Psoas muscle (tissue), 8 donors: ENCODE results near the gene GPR107. TPM values are rescaled to one million over a fixed set of nuclear protein-coding genes. Genes with fewer than 3 reads are reported as not detected.

Experiments used
- ATAC-seq, 4 donors: fragments of 200-7000 bp; cut with Tn5 transposase; one replicate each; pipeline ENCODE4 v1.9.1; 2020; ENCODE audit warnings: moderate library complexity in 3 of 4, mild to moderate bottlenecking in 2 of 4
- DNase-seq, 2 donors: peaks; one replicate each; pipeline ENCODE4 v3.0.0-alpha.2; 2020
- H3K27ac ChIP-seq: fragments of 200-600 bp; one replicate; pipeline ENCODE4 v1.8.0; 2022
- H3K27me3 ChIP-seq, 3 donors: fragments of 200-600 bp in 1 of 3; one replicate each; pipeline versions ENCODE4 v1.6.1 to v1.8.0; 2013 to 2022; ENCODE audit warnings: low read length in 2 of 3, mild to moderate bottlenecking in 2 of 3, moderate library complexity in 1 of 3; ENCODE audit not compliant: insufficient read depth in 3 of 3
- H3K36me3 ChIP-seq, 2 donors: fragments of 200-600 bp in 1 of 2; one replicate each; pipeline versions ENCODE4 v1.6.1 to v1.8.0; 2013 to 2022; ENCODE audit warnings: low read depth in 1 of 2, mild to moderate bottlenecking in 1 of 2, moderate library complexity in 1 of 2; ENCODE audit not compliant: insufficient read depth in 1 of 2
- H3K4me1 ChIP-seq: fragments of 200-600 bp; one replicate; pipeline ENCODE4 v1.8.0; 2022
- H3K4me3 ChIP-seq: fragments of 200-600 bp; one replicate; pipeline ENCODE4 v1.8.0; 2022; ENCODE audit warnings: mild to moderate bottlenecking
- H3K9me3 ChIP-seq: fragments of 200-600 bp; one replicate; pipeline ENCODE4 v1.8.0; 2022
- CTCF ChIP-seq: fragments of 200-600 bp; IDR thresholded peaks from one replicate; pipeline ENCODE4 v1.8.0; 2022; ENCODE audit warnings: antibody characterized with exemption
- WGBS, 3 donors: extraction: QIAGEN DNeasy Blood & Tissue Kit; methylation state at CpG; one replicate each; pipeline versions ENCODE4 v1.1.6 to v1.1.7; 2013; 5-methylcytosine and 5-hydroxymethylcytosine counted together
- intact Hi-C, 2 donors: fragments of 100-400 bp; cut with DNase I; formaldehyde crosslinking; loops; one replicate each; pipeline versions ENCODE4 v1.11.0 to v1.14.2; 2022
- polyA plus RNA-seq, 3 donors: library from polyadenylated mRNA; stranded (reverse); fragments of 200-250 nt; gene quantifications; one replicate each; pipeline ENCODE4 v1.2.3, GENCODE V29; 2013
- total RNA-seq, 4 donors: library from RNA; stranded (reverse); fragmentation: NEBNext Ultra II Directional in 2 of 4; extraction: Animal tissue kit (Norgen Biotek cat#: 25700) in 2 of 4; gene quantifications; one replicate each; pipeline versions ENCODE4 v1.2.1 to v1.2.4, GENCODE V29; 2021 to 2023
- donor health status: healthy with polysubstance abuse.
- donor health status: DM: no; HTN: no; CAD: no; lungs with moderate emphysema.
- donor health status: Bipolar disorder and iron deficiency.
- donor health status: healthy.
- donor health status: DM: yes; HTN: yes; CAD: no.
- donor health status: DM: no; HTN: no; CAD: no.
- donor health status: DM: no; HTN: no; CAD: no.
- donor health status: DM: yes; HTN: yes; CAD: no.

The GPR107 gene
- total and polyA plus RNA-seq, 7 donors: 8.9 to 28.1 (median 19.9) TPM

DNA sequence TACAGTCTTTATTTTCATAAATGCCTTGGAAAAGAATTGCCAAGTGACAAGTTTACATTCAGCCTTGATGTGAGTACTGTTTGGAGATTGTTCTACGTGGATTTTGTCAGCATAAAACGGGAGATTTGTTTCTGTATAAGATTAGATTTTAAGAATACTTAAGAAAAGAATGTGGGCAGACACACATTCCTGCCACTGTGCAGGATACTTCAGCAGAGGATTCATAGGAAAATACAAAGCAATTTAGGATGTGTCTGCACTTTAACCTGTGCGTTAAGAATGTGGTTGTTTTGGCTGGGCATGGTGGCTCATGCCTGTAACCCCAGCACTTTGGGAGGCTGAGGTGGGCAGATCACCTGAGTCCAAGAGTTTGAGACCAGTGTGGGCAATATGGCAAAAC, 37.2 kb downstream of the GPR107 start:
- Histone ChIP-seq H3K27ac (no peak overlapping the region), H3K4me3 (no peak overlapping the region), H3K4me1 (no peaks in the 10 kb centered on the region), H3K36me3 (peaks cover 3 to 99% of the 10 kb centered on the region in 2 donors), H3K27me3 (no peaks in the 10 kb centered on the region), H3K9me3 (no peaks in the 10 kb centered on the region)
- ATAC-seq (no peak), DNase-seq (no peak)
- TF ChIP-seq CTCF: no peak
- intact Hi-C loops: no loop called here
- 85 to 93% (median 89%) methylated on average over 3 of the region's 3 CpGs for WGBS, 3 donors

GRCh38 chr9:130092910-130093309, 39.2 kb downstream of the GPR107 start:
- WGBS, 3 donors: 63 to 89% (median 77%) methylated on average over 4 of the region's 4 CpGs
- ATAC-seq (no peak), DNase-seq (no peak)
- Histone ChIP-seq H3K4me1 (no peaks in the 10 kb centered on the region), H3K4me3 (no peak overlapping the region), H3K27ac (no peak overlapping the region), H3K27me3 (no peaks in the 10 kb centered on the region), H3K9me3 (no peaks in the 10 kb centered on the region), H3K36me3 (peaks cover 6 to 99% of the 10 kb centered on the region in 2 donors)
- TF ChIP-seq CTCF: no peak
- intact Hi-C loops: no loop called here

DNA sequence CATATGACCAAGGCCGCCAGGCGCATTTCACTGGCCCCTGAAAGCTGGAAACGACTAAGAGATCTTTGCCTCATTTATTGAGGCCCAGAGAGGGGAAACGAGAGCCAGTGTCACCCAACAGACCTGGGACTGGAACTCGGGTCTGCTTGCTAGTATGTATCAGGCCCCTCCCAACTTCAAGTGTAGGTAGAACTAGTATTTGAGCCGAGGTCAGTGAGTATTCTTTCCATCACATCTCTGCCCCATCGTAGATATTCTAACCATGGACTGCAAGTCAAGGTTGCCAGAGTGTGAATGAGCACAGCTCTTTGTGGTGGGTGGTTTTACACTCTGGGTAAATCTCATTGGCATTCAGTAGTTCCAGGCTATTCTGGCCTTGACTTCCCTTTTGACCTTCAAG, 42.2 kb downstream of the GPR107 start:
- no peaks in the 10 kb centered on the region for H3K9me3 ChIP-seq
- H3K27me3 ChIP-seq: no peaks in the 10 kb centered on the region
- H3K36me3 ChIP-seq: peaks cover 8 to 95% of the 10 kb centered on the region in 2 donors
- no peak overlapping the region for H3K4me3 ChIP-seq
- no peak for DNase-seq
- no peaks in the 10 kb centered on the region for H3K4me1 ChIP-seq
- no peak for ATAC-seq
- TF ChIP-seq CTCF: no peak
- WGBS, 3 donors: 79 to 84% (median 84%) methylated on average over 7 of the region's 7 CpGs
- H3K27ac ChIP-seq: no peak overlapping the region
- intact Hi-C loops: loop anchor here in 1 of 2 donors (5.0 kb wide), 1 partner anchor 209 kb away; no protein-coding TSS in a partner anchor

- WGBS, 3 donors: 94 to 96% (median 96%) methylated on average over 3 of the region's 3 CpGs
- ATAC-seq (no peak), DNase-seq (no peak)
- no peaks in the 10 kb centered on the region for H3K4me1 ChIP-seq
- H3K27me3 ChIP-seq: no peaks in the 10 kb centered on the region
- intact Hi-C loops: loop anchor here in 1 of 2 donors (2.0 to 10.0 kb wide), 2 partner anchors 214 to 244 kb away; no protein-coding TSS in a partner anchor
- no peaks in the 10 kb centered on the region for H3K9me3 ChIP-seq
- no peak overlapping the region for H3K27ac ChIP-seq
- no peak overlapping the region for H3K4me3 ChIP-seq
- peaks cover 12 to 95% of the 10 kb centered on the region in 2 donors for H3K36me3 ChIP-seq
- TF ChIP-seq CTCF: no peak
Observed at GRCh38 chr9:130100681-130101080, 47.0 kb downstream of the GPR107 start.

DNA sequence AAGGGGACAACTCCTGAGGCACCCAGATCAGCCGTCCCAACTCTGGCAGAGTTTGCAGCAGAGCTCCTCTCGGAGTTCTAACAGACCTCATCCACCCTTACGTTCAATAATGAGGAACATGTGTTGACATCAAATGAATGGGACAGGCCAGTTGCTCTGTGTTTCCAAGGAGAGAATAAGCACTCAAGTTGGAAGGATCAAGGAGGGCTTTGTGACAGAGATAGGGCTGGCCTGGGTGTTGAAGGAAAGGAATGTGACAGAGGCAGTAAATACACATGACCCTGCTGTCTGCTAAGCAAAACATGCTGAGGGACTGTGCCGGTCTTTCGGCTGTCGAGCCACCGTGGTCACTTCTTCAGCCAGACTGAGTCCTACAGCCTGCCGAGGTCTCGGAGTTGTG, 48.2 kb downstream of the GPR107 start:
- no peaks in the 10 kb centered on the region for H3K4me1 ChIP-seq
- ATAC-seq (peak in 1 of 4 donors; percentile 68), DNase-seq (no peak)
- H3K36me3 ChIP-seq: peaks cover 12 to 94% of the 10 kb centered on the region in 2 donors
- no peaks in the 10 kb centered on the region for H3K9me3 ChIP-seq
- no peak for TF ChIP-seq CTCF
- WGBS, 3 donors: 67 to 83% (median 74%) methylated on average over 9 of the region's 9 CpGs
- H3K27ac ChIP-seq: no peak overlapping the region
- H3K27me3 ChIP-seq: no peaks in the 10 kb centered on the region
- H3K4me3 ChIP-seq: no peak overlapping the region
- intact Hi-C loops: loop anchor here in 1 of 2 donors (2.0 to 10.0 kb wide), 2 partner anchors 215 to 243 kb away; no protein-coding TSS in a partner anchor
